NCI-H187 (cell line): ENCODE measurements around the gene FITM2.
"Not testable (repeated sequence)": the region's sequence is repeated elsewhere in the genome, so short reads cannot be mapped to it uniquely, and the experiment has no call there.

ENCODE experiments used
- DNase-seq, 2 experiments: peaks; one replicate each; lab custom pipeline; 2025; lab: John Stamatoyannopoulos, UW

Gene FITM2, protein sequence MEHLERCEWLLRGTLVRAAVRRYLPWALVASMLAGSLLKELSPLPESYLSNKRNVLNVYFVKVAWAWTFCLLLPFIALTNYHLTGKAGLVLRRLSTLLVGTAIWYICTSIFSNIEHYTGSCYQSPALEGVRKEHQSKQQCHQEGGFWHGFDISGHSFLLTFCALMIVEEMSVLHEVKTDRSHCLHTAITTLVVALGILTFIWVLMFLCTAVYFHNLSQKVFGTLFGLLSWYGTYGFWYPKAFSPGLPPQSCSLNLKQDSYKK

DNA sequence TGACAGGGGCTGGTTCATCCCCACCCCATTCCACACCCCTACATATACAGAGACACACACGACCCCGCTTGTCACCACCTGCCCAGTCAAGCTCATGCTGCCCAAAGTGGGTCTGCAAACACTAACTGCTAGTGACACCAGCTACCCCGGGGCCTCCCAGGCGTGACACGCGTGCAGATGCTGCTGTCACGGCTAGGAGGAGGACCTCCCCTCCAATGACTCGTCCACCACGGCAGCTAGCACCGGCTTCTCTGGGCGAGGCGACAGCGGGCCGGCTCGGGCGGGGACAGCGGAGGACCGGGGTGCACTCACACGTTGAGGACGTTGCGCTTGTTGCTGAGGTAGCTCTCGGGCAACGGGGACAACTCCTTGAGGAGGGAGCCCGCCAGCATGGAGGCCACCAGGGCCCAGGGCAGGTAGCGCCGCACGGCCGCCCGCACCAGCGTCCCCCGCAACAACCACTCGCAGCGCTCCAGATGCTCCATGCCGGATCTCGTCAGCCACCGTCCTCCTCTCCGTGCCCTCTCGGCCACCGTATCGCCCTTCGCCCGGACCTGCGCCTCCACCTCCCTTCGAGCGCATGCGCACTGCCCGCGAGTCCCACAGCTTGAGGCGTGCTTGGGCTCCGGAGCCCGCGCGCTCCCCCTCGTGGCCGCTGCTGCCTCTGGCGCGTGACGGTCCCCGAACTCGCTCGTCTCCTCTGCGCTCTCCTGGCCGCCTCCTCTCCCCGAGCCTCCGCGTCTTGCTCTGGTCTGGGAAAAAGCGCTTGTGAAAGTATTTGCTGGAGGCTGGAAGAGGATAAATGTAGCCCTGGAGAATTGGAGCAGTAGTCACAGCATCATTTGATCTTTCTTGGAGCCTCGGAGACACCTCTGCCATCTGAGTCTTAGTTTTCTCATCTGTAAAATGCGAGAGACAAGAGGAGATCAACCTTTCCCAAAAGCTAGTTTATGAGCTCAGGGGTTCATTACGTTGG lies at the start of gene FITM2:
Gene FITM2, minus strand, starts transcription at position 539 of the 976 bp plus-strand sequence. Its CDS starts 54 bp downstream, at position 485.
- peak; percentile 91 for DNase-seq

DNA sequence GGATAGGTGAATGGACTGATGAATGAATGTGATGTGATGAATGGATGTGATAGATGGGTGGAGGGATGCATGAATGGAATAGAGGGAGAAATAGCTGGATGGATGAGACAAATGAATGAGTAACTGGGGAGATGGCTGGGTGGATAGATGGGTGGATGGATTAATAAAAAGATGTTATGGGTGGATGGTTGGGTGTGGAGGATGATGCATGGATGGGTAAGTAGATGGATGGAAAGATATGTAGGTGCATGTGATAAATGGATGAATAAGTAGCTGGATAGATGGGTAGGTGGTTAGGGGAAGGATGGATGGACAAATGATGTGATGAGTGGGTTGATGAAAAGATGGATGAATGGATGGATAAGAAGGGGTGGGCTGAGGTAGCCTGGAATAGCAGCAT lies 49.2 kb upstream of the FITM2 start:
- no peak for DNase-seq

- no peak for DNase-seq
Measured at GRCh38 chr20:44358776-44359175, 47.8 kb upstream of the FITM2 start.

GRCh38 chr20:44357555-44358125 lies 46.6 kb upstream of the FITM2 start:
- DNase-seq = no peak

- DNase-seq = no peak
Measured at GRCh38 chr20:44357020-44357419, 46.0 kb upstream of the FITM2 start.

- no peak for DNase-seq
Measured at GRCh38 chr20:44356353-44356723, 45.3 kb upstream of the FITM2 start.

DNA sequence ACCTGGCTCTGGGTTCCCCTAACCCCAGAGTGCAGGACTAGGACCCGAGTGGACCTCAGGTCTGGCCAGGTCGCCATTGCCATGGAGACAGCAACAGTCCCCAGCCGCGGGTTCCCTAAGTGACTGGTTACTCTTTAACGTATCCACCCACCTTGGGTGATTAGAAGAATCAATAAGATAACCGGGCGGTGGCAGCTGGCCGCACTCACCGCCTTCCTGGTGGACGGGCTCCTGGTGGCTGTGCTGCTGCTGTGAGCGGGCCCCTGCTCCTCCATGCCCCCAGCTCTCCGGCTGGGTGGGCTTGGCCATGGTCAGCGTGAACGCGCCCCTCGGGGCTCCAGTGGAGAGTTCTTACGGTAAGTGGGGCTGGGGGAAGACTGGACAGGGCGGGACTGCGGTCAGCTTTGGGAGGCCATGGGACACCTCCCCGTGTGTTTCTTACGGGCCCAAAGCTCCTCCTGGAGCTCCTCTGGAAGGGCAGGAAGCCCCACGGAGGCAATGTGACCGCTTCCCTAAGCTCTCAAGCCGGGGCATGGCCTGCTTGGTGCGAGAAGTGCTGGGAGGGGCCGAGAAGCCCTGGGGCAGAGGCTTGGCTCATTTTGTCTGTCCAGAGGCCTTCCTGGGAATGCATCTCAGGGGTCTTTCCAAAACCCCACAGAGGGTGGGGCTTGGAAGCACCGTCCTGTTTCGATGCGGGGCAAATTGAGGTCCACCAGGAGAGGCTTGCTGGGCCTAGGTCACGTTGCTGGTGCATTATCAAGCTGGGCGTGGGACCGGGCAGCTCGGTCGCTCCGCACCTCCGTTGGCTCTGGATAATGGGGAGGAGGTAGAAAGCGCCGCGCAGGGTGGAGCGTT lies 44.7 kb upstream of the FITM2 start, which contains the start of gene HNF4A:
Gene HNF4A, plus strand, starts transcription at position 202 of the 855 bp plus-strand sequence. Its CDS starts 106 bp downstream, at position 308.
- DNase-seq = no peak

- DNase-seq = no peak
Measured at GRCh38 chr20:44354979-44355497, 44.0 kb upstream of the FITM2 start.

DNA sequence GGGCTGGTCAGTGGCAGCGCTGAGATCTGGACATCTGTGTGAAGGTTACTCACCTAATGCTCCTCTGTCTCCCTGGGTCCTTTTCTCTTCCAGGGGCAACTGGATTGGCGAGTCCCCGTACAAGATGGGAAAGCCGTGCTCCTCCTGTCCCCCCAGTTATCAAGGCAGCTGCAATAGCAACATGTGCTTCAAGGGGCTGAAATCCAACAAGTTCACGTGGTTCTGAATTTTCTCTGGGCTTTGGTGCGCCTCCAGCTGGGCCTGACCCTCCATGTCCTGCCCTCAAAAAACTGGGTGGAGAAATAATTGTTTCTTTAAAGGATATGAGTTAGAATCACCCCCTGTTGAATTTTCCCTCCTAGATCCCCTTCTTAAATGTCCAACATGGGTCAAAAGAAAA lies 39.6 kb upstream of the FITM2 start:
- no peak for DNase-seq

DNA sequence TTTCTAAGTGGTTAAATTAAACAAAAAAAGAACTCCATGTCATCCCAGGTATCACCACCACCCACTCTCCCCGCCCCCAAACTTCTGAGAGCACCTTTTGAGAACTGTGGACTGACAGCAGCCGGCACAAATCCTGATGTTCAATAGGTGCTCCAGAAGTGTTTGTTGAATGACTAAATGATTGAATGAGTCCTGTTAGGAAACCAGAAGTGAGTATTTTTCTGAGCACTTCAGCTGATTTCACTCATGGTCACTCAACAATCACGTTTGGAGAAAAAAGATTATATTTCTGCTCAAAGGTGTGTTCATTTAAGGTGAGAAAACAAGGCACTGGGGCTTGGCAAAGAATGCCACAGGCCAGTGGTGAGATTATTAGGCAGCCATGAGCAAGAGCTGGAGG lies 38.3 kb upstream of the FITM2 start:
- no peak for DNase-seq

- no peak for DNase-seq
Measured at GRCh38 chr20:44348168-44348659, 37.2 kb upstream of the FITM2 start.

DNA sequence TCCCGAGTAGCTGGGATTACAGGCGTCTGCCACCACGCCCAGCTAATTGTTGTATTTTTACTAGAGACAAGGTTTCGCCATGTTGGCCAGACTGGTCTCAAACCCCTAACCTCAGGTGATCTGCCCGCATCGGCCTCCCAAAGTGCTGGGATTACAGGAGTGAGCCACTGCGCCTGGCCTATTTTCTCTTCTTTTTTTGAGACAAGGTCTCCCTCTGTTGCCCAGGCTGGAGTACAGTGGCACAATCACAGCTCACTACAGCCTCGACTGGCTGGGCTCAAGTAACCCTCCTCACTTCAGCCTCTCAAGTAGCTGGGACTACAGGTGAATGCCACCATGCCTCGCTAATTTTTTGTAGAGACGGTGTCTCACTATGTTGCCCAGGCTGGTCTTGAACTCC lies 34.9 kb upstream of the FITM2 start:
- not testable (repeated sequence) for DNase-seq

DNA sequence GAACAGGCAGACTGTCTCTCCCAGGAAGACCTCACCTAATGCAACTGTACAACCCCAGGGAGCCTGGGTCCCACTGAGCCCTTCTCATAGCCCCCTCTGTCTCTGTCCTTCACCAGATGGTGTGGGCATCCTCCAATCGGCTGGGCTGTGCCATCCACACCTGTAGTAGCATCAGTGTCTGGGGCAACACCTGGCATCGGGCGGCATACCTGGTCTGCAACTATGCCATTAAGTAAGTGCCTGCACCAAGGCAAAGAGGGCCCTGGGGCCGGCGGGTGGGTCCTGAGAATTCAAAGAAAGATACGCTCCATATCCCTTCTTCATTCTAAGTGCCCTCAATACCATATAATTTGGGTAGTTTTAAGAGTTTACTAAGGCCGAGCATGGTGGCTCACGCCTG lies 34.1 kb upstream of the FITM2 start:
- DNase-seq = no peak

DNA sequence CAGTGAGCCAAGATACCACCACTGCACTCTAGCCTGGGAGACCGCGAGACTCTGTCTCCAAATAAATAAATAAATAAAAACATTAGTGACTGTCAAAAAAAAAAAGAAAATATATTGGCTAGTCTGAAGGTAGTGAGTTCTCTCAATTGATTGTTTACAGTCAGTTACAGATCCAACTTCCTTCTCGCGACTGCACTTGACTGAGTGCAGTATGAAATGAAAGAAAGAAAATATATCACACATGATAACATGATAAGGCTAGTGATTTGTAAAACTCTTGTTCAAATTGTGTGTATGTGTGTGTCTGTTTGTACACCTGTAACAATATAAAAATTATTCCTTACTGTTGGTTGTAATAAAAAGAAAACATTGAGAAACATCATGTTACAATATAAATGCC lies 33.7 kb upstream of the FITM2 start:
- no peak for DNase-seq

DNA sequence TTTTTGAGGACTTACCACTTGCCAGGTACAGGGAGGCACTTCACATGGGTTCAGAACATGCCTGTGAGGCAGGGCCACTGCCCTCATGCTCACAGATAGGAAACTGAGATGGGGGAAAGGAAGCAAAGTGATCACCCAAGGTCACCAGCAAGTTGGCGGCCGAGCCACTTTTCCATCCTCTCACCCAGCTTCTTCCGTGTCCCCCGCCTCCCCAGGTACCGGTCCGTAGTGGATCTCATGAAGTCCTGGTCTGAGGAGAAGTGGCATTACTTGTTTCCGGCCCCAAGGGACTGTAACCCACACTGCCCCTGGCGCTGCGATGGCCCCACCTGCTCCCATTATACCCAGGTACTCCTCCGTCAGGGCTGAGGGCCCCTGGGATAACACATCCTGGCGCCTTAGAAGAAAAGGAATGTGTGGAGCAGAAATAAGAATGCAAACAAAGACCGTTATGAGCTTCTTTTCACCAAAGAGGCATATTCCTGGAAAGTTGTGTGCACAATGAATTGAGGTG lies 32.2 kb upstream of the FITM2 start:
- no peak for DNase-seq

DNA sequence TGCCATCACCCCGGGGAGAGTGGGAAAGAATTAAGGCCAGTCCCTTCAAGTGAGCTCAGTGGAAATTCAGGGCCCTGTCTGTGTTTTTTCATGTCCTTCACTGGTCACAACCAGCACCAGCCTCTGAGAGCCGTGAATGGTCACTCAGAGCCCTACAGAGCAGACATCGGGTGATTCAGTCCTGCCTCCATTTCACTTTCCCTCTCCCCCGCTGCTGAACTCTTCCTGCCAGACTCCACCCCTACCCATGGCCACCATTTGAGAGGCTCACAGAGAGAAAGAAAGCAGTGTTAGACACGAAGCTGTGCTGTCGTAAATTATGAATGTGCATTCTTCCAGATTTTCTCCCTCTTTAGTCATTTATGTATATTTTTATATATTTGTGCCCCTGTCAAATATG lies 31.2 kb upstream of the FITM2 start:
- DNase-seq = no peak

- no peak for DNase-seq
Measured at GRCh38 chr20:44336725-44337380, 25.9 kb upstream of the FITM2 start, which contains the start of gene R3HDML. TSS of gene R3HDML (plus strand) at chr20:44337043. CDS start at chr20:44337158, 115 bp downstream.

DNA sequence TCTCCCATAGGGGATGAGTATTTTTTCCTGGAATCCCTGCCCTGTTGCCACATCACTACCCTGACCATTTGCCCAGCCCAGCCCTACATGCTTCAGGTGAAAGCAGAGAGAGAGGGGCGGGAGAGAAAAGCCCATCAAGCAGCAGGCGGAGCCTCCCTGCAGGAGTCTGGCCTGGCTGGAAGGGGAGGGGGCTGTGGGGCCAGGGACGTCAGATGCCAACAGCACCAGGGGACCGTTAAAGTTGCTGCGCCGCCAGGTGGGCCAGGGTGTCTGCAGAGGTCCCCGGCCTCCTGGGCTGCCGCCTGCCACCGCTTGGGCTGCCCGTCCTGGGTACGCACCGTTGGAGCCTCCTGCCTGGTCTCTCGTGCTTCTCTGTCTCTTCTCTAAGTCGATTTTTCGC lies 25.1 kb upstream of the FITM2 start:
- DNase-seq = no peak

DNA sequence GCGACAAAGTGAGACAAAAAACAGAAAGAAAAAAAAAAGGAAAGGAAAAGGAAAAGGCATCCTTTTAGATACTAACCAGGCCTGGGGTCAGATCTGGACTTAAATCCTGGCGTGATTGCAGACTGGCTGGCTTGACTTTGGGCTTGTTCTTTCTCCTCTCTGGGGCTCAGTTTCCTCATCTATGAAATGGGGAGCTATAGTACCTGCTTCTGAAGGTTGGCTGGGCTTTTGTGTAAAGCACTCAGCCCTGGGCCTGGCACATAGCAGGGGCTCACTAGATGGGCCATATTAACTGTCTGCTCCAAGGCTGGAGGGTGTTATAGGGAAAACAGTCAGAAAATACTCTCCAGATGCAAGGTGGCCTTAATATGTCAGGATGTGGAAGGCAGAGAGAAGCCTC lies 24.7 kb upstream of the FITM2 start:
- DNase-seq = no peak

- no peak for DNase-seq
Measured at GRCh38 chr20:44334709-44335108, 23.7 kb upstream of the FITM2 start.
